ENCODE measurements around the gene FANCC.

Gene FANCC

GRCh38 chr9:95078511-95078910 lies 239.0 kb downstream of the FANCC start:
- DNase-seq: no peak
- Histone ChIP-seq H3K4me3 (ENCODE audit: low read depth, low read length) (no peak overlapping the region), H3K27me3 (ENCODE audit: insufficient read depth, low read depth, severe bottlenecking) (no peaks in the 10 kb centered on the region), H3K27ac (no peak overlapping the region), H3K36me3 (peaks cover 54% of the 10 kb centered on the region), H3K9me3 (ENCODE audit: severe bottlenecking) (no peaks in the 10 kb centered on the region)
- no peak for TF ChIP-seq CTCF (IDR thresholded peaks at IDR 0.05; ENCODE audit: low read depth, low read length)

- TF ChIP-seq CTCF (IDR thresholded peaks at IDR 0.05; ENCODE audit: low read depth, low read length): no peak
Observed at GRCh38 chr9:95077766-95078370, 239.6 kb downstream of the FANCC start.

DNA sequence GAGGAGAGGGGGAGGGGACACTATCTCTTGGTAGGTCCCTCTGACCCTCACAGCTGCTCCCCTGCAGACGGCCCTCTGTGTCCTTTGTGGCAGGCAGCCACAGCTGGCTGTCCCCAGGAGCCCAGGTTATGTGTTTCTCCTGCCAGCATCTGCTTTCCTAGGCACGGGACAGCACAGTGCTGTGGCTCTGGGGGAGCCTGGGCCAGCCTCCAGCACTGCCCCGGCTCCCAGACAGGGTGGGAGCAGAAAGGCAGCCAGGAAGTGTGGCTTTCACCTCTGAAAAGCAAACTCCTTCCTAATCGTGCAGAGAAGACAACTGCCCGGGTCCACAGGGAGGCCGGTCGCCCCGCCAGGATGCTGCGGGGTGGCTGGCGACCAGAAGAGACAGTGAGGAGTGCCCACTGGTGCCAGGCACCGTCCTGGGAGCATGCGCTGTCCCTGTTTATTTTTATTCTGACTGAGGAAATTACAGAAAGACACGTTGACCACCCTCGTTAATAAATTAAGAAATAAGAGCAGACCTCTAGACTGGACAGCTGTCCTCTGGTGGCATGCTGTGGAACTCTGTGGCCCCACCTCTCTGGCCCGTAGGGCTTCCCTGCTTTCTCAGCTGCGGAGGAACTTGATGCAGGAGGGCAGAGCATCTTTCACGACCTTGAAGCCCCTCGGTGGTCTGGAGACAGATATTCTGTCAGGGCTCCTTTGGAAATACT lies 240.3 kb downstream of the FANCC start:
- Histone ChIP-seq H3K4me3 (ENCODE audit: low read depth, low read length) (no peak overlapping the region), H3K27ac (no peak overlapping the region), H3K9me3 (ENCODE audit: severe bottlenecking) (no peaks in the 10 kb centered on the region), H3K36me3 (peaks cover 52% of the 10 kb centered on the region), H3K27me3 (ENCODE audit: insufficient read depth, low read depth, severe bottlenecking) (no peaks in the 10 kb centered on the region)
- DNase-seq: no peak
- no peak for TF ChIP-seq CTCF (IDR thresholded peaks at IDR 0.05; ENCODE audit: low read depth, low read length)

More at GRCh38 chr9:95077766-95078370, 239.6 kb downstream of the FANCC start:
- DNase-seq: no peak
- Histone ChIP-seq H3K36me3 (peaks cover 54% of the 10 kb centered on the region), H3K27ac (no peak overlapping the region), H3K9me3 (ENCODE audit: severe bottlenecking) (no peaks in the 10 kb centered on the region), H3K4me3 (ENCODE audit: low read depth, low read length) (no peak overlapping the region), H3K27me3 (ENCODE audit: insufficient read depth, low read depth, severe bottlenecking) (no peaks in the 10 kb centered on the region)

GRCh38 chr9:95076696-95077052 lies 240.8 kb downstream of the FANCC start:
- no peak overlapping the region for H3K4me3 ChIP-seq (ENCODE audit: low read depth, low read length)
- DNase-seq: no peak
- peaks cover 47% of the 10 kb centered on the region for H3K36me3 ChIP-seq
- no peak for TF ChIP-seq CTCF (IDR thresholded peaks at IDR 0.05; ENCODE audit: low read depth, low read length)
- no peaks in the 10 kb centered on the region for H3K9me3 ChIP-seq (ENCODE audit: severe bottlenecking)
- H3K27me3 ChIP-seq (ENCODE audit: insufficient read depth, low read depth, severe bottlenecking): no peaks in the 10 kb centered on the region
- H3K27ac ChIP-seq: no peak overlapping the region

- Histone ChIP-seq H3K36me3 (peaks cover 38% of the 10 kb centered on the region), H3K27ac (no peak overlapping the region), H3K27me3 (ENCODE audit: insufficient read depth, low read depth, severe bottlenecking) (no peaks in the 10 kb centered on the region), H3K9me3 (ENCODE audit: severe bottlenecking) (no peaks in the 10 kb centered on the region), H3K4me3 (ENCODE audit: low read depth, low read length) (no peak overlapping the region)
- no peak for TF ChIP-seq CTCF (IDR thresholded peaks at IDR 0.05; ENCODE audit: low read depth, low read length)
- DNase-seq: no peak
Observed at GRCh38 chr9:95075700-95076099, 241.8 kb downstream of the FANCC start.

Measured in WERI-Rb-1 (cell line).